ENCODE measurements around the gene GLT6D1.

GRCh38 chr9:135586601-135587109 lies 52.7 kb downstream of the GLT6D1 start:
- TF ChIP-seq, protein P1, sequence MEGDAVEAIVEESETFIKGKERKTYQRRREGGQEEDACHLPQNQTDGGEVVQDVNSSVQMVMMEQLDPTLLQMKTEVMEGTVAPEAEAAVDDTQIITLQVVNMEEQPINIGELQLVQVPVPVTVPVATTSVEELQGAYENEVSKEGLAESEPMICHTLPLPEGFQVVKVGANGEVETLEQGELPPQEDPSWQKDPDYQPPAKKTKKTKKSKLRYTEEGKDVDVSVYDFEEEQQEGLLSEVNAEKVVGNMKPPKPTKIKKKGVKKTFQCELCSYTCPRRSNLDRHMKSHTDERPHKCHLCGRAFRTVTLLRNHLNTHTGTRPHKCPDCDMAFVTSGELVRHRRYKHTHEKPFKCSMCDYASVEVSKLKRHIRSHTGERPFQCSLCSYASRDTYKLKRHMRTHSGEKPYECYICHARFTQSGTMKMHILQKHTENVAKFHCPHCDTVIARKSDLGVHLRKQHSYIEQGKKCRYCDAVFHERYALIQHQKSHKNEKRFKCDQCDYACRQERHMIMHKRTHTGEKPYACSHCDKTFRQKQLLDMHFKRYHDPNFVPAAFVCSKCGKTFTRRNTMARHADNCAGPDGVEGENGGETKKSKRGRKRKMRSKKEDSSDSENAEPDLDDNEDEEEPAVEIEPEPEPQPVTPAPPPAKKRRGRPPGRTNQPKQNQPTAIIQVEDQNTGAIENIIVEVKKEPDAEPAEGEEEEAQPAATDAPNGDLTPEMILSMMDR (IDR thresholded peaks at IDR 0.05) = no peak
- TF ChIP-seq TCF7L2 (IDR thresholded peaks at IDR 0.05; ENCODE audit: low read depth, low read length) (no peak), POLR2AphosphoS5 (IDR thresholded peaks at IDR 0.05; ENCODE audit: low read depth, low read length) (no peak)
- TF ChIP-seq, protein P2, sequence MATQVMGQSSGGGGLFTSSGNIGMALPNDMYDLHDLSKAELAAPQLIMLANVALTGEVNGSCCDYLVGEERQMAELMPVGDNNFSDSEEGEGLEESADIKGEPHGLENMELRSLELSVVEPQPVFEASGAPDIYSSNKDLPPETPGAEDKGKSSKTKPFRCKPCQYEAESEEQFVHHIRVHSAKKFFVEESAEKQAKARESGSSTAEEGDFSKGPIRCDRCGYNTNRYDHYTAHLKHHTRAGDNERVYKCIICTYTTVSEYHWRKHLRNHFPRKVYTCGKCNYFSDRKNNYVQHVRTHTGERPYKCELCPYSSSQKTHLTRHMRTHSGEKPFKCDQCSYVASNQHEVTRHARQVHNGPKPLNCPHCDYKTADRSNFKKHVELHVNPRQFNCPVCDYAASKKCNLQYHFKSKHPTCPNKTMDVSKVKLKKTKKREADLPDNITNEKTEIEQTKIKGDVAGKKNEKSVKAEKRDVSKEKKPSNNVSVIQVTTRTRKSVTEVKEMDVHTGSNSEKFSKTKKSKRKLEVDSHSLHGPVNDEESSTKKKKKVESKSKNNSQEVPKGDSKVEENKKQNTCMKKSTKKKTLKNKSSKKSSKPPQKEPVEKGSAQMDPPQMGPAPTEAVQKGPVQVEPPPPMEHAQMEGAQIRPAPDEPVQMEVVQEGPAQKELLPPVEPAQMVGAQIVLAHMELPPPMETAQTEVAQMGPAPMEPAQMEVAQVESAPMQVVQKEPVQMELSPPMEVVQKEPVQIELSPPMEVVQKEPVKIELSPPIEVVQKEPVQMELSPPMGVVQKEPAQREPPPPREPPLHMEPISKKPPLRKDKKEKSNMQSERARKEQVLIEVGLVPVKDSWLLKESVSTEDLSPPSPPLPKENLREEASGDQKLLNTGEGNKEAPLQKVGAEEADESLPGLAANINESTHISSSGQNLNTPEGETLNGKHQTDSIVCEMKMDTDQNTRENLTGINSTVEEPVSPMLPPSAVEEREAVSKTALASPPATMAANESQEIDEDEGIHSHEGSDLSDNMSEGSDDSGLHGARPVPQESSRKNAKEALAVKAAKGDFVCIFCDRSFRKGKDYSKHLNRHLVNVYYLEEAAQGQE (IDR thresholded peaks at IDR 0.05; ENCODE audit: insufficient read depth in 1 of 2, low read depth in 2 of 2, low read length in 1 of 2) = no peak
